K562 (cell line): ENCODE data around the gene BLM. TPM values are rescaled to one million over a fixed set of nuclear protein-coding genes. Genes with fewer than 3 reads are reported as not detected.

Experiments used
- BRF1 ChIP-seq: IDR thresholded peaks from 3 replicates; pipeline ENCODE4 v1.6.1; 2011; ENCODE audit warnings: borderline replicate concordance, mild to moderate bottlenecking; ENCODE audit not compliant: insufficient read length; ENCODE audit errors: extremely low read depth
- ELF4 ChIP-seq: fragments of 450-650 bp; formaldehyde crosslinking; IDR thresholded peaks from 2 replicates; pipeline ENCODE4 v1.4.0; 2022; ENCODE audit warnings: missing genetic modification characterization
- GATA2 ChIP-seq: sonication (generic); formaldehyde crosslinking; IDR thresholded peaks from 2 replicates; pipeline ENCODE4 v1.4.0; 2020; ENCODE audit warnings: mild to moderate bottlenecking, missing genetic modification reagents
- HSF4 ChIP-seq: fragments of 250-450 bp; sonication (Bioruptor Pico); IDR thresholded peaks from 2 replicates; pipeline ENCODE4 v2.1.2; 2022; ENCODE audit warnings: mild to moderate bottlenecking, moderate library complexity, borderline replicate concordance
- NFATC3 ChIP-seq: fragments of 450-650 bp; IDR thresholded peaks from 2 replicates; pipeline ENCODE4 v1.6.1; 2017; ENCODE audit warnings: mild to moderate bottlenecking
- NFIC ChIP-seq: fragments of 450-650 bp; IDR thresholded peaks from 2 replicates; pipeline ENCODE4 v1.6.1; 2017; ENCODE audit warnings: mild to moderate bottlenecking, inconsistent platforms
- ZBTB9 ChIP-seq: fragments of 450-650 bp; formaldehyde crosslinking; IDR thresholded peaks from 2 replicates; pipeline ENCODE4 v1.4.0; 2020; ENCODE audit warnings: mild to moderate bottlenecking, moderate library complexity
- ZNF224 ChIP-seq: sonication (generic); formaldehyde crosslinking; IDR thresholded peaks from 2 replicates; pipeline ENCODE4 v1.8.0; 2022; ENCODE audit warnings: mild to moderate bottlenecking, missing genetic modification reagents
- polyA plus RNA-seq, 8 experiments: library from polyadenylated mRNA; depleted of rRNA in 4 of 8; stranded (reverse) in 5 of 8; unstranded in 3 of 8; fragments of >200 nt; fragmentation: Nextera tagmentation in 2 of 8; fragmentation: Illumina TruSeq in 1 of 8; extraction: Ambion mirVana in 2 of 8; extraction: Trizol in 1 of 8; gene quantifications; 2 replicates each; pipeline versions ENCODE4 v1.2.1 to v1.2.3, GENCODE V29; 2011 to 2014; ENCODE audit warnings: inconsistent platforms in 1 of 8, missing spikeins in 1 of 8
- total RNA-seq, 7 experiments: library from RNA; depleted of rRNA in 6 of 7; stranded (reverse); fragments of >200 nt in 6 of 7; fragmentation: Illumina TruSeq in 2 of 7; extraction: Trizol in 2 of 7; gene quantifications; 2 replicates each; pipeline versions ENCODE4 v1.2.1 to v1.2.3, GENCODE V29; 2011 to 2021; ENCODE audit warnings: low replicate concordance in 1 of 7
- TF ChIP-seq, protein P1 (sequence below): sonication (generic); formaldehyde crosslinking; IDR thresholded peaks from 2 replicates; pipeline ENCODE4 v1.8.0; 2022; ENCODE audit warnings: mild to moderate bottlenecking, missing genetic modification reagents
- TF ChIP-seq, protein P2 (sequence below): fragments of 250-450 bp; sonication (Bioruptor Pico); IDR thresholded peaks from 2 replicates; pipeline ENCODE4 v1.5.0; 2021; ENCODE audit warnings: mild to moderate bottlenecking, moderate library complexity
- TF ChIP-seq, protein P3 (sequence below): sonication (generic); formaldehyde crosslinking; IDR thresholded peaks from 2 replicates; pipeline ENCODE4 v1.8.1; 2023; ENCODE audit warnings: mild to moderate bottlenecking, missing genetic modification reagents

BLM gene
- total and polyA plus RNA-seq, 9 of the 15 experiments (the other 6 are each of a cell fraction or from before 2014, with no cell fraction given): 21.0 to 56.0 (median 43.9) TPM

- TF ChIP-seq ZBTB9 (CRISPR knock-in tag): no peak
- TF ChIP-seq NFATC3: no peak
- TF ChIP-seq, protein P1, sequence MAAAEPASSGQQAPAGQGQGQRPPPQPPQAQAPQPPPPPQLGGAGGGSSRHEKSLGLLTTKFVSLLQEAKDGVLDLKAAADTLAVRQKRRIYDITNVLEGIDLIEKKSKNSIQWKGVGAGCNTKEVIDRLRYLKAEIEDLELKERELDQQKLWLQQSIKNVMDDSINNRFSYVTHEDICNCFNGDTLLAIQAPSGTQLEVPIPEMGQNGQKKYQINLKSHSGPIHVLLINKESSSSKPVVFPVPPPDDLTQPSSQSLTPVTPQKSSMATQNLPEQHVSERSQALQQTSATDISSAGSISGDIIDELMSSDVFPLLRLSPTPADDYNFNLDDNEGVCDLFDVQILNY: no peak
- TF ChIP-seq, protein P2, sequence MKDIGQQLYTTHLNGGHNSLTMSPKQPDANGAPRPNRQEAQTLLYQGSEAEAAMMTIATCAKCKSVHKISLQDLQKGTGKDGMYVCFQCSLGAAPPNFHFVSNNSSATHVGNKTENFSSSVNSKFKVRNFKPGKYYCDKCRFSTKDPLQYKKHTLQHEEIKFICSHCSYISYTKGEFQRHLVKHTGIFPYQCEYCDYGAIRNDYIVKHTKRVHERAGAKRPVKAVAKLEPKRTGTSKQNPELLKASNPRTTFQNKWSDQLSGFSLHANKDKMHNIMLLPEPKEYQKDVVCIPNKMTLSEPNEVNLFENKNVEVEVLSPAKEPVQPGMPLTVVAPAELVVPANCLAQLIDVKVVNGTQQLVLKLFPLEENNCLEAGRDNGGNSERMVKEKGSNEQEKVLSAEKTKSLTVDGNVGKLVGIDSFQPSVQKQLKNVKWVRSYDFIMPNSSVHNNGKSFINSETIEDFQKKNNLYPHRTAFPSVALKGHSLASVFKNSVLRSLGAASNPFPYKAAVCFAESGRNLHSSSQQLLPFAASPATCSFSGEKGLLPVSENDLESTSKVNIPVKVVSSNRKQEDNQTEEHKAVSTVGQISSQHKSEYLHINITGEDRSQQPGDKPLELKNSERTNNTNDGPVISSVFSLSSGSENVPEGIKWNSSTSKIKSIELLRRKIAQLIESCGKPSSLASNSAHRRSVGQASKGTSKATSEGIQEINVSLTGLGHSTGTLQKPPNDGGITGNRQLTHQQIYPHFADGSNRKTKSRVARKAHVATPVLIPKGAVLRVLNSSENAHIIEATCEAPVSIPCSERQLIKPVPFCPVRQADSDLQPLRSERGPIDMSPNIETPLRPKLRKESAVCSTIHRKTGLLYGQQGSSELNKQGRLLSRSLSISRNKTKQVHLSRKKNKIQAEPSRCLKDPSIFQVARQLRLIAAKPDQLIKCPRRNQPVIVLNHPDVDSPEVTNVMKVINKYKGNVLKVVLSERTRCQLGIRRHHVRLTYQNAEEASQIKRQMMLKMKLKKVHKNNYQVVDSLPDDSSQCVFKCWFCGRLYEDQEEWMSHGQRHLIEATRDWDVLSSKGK (CRISPR knock-in tag): no peak
- TF ChIP-seq, protein P3, sequence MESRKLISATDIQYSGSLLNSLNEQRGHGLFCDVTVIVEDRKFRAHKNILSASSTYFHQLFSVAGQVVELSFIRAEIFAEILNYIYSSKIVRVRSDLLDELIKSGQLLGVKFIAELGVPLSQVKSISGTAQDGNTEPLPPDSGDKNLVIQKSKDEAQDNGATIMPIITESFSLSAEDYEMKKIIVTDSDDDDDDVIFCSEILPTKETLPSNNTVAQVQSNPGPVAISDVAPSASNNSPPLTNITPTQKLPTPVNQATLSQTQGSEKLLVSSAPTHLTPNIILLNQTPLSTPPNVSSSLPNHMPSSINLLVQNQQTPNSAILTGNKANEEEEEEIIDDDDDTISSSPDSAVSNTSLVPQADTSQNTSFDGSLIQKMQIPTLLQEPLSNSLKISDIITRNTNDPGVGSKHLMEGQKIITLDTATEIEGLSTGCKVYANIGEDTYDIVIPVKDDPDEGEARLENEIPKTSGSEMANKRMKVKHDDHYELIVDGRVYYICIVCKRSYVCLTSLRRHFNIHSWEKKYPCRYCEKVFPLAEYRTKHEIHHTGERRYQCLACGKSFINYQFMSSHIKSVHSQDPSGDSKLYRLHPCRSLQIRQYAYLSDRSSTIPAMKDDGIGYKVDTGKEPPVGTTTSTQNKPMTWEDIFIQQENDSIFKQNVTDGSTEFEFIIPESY (CRISPR knock-in tag): no peak
- no peak for TF ChIP-seq NFIC
- no peak for TF ChIP-seq GATA2 (CRISPR knock-in tag)
- TF ChIP-seq ELF4 (CRISPR knock-in tag): no peak
- TF ChIP-seq ZNF224 (CRISPR knock-in tag): no peak
- TF ChIP-seq HSF4: no peak
- no peak for TF ChIP-seq BRF1
Measured at GRCh38 chr15:90834626-90835025, 117.5 kb downstream of the BLM start (continued).
